GM21390 (cell line): ENCODE measurements around the gene IL22RA1.

Experiments
- ATAC-seq: cut with Tn5 transposase; IDR thresholded peaks from one replicate; pipeline ENCODE4 v1.9.1; 2021; ENCODE audit not compliant: unreplicated experiment

Gene IL22RA1

GRCh38 chr1:24117132-24117531 lies 25.8 kb downstream of the IL22RA1 start:
- no peak for ATAC-seq

GRCh38 chr1:24114753-24115152 lies 28.2 kb downstream of the IL22RA1 start:
- ATAC-seq = no peak

- no peak for ATAC-seq
These were observed 29.3 kb downstream of the IL22RA1 start for GRCh38 chr1:24113641-24114033.

GRCh38 chr1:24111996-24112779 lies 30.8 kb downstream of the IL22RA1 start, which contains the start of gene MYOM3:
TSS of gene MYOM3 (minus strand) at chr1:24112135. CDS start at chr1:24108636, 3,499 bp downstream.
- ATAC-seq = no peak

GRCh38 chr1:24111262-24111995 lies 31.5 kb downstream of the IL22RA1 start:
- no peak for ATAC-seq

GRCh38 chr1:24110642-24111261 lies 32.2 kb downstream of the IL22RA1 start:
- ATAC-seq = no peak

- ATAC-seq = no peak
These were observed 33.1 kb downstream of the IL22RA1 start for GRCh38 chr1:24109686-24110475.

- ATAC-seq = no peak
These were observed 33.8 kb downstream of the IL22RA1 start for GRCh38 chr1:24109166-24109483.

- no peak for ATAC-seq
These were observed 34.4 kb downstream of the IL22RA1 start for GRCh38 chr1:24108334-24109165.

- no peak for ATAC-seq
These were observed 35.3 kb downstream of the IL22RA1 start for GRCh38 chr1:24107462-24108138.

GRCh38 chr1:24105368-24106160 lies 37.4 kb downstream of the IL22RA1 start:
- ATAC-seq = no peak

GRCh38 chr1:24104854-24105253 lies 38.1 kb downstream of the IL22RA1 start:
- no peak for ATAC-seq

GRCh38 chr1:24103879-24104278 lies 39.1 kb downstream of the IL22RA1 start:
- ATAC-seq = no peak

- no peak for ATAC-seq
These were observed 39.5 kb downstream of the IL22RA1 start for GRCh38 chr1:24103408-24103807.

- no peak for ATAC-seq
These were observed 40.0 kb downstream of the IL22RA1 start for GRCh38 chr1:24102961-24103360.

- ATAC-seq = no peak
These were observed 40.9 kb downstream of the IL22RA1 start for GRCh38 chr1:24101796-24102586.

- ATAC-seq = no peak
These were observed 41.8 kb downstream of the IL22RA1 start for GRCh38 chr1:24100945-24101737.
